GM04503 (cell line): ENCODE data around the gene SORBS1.

Experiments used
- DNase-seq: peaks from one replicate; pipeline ENCODE4 v3.0.0-alpha.2; 2012; ENCODE audit warnings: low read depth

Gene SORBS1

GRCh38 chr10:95565336-95565735, 4.2 kb upstream of the SORBS1 start:
- DNase-seq = no peak

GRCh38 chr10:95564291-95564690, 3.1 kb upstream of the SORBS1 start:
- DNase-seq = no peak

- DNase-seq = no peak
These were observed 1.3 kb upstream of the SORBS1 start for GRCh38 chr10:95562341-95562965.

- no peak for DNase-seq
These were observed 650 bp upstream of the SORBS1 start for GRCh38 chr10:95561864-95562177.

GRCh38 chr10:95560278-95561176, 644 bp downstream of the SORBS1 start:
- no peak for DNase-seq

- no peak for DNase-seq
These were observed 1.3 kb downstream of the SORBS1 start for GRCh38 chr10:95559896-95560277.

- DNase-seq = no peak
These were observed 1.7 kb downstream of the SORBS1 start for GRCh38 chr10:95559471-95559870.

- DNase-seq = no peak
These were observed 2.4 kb downstream of the SORBS1 start for GRCh38 chr10:95558593-95559320.

GRCh38 chr10:95556994-95557767, 4.0 kb downstream of the SORBS1 start:
- DNase-seq = no peak

- no peak for DNase-seq
These were observed 7.5 kb downstream of the SORBS1 start for GRCh38 chr10:95553674-95554073.

- no peak for DNase-seq
These were observed 8.4 kb downstream of the SORBS1 start for GRCh38 chr10:95552679-95553342.

- DNase-seq = no peak
These were observed 11.0 kb downstream of the SORBS1 start for GRCh38 chr10:95550073-95550672.

- no peak for DNase-seq
These were observed 13.3 kb downstream of the SORBS1 start for GRCh38 chr10:95547791-95548435.

GRCh38 chr10:95547197-95547596, 14.0 kb downstream of the SORBS1 start:
- DNase-seq = no peak

GRCh38 chr10:95545981-95546380, 15.2 kb downstream of the SORBS1 start:
- no peak for DNase-seq

GRCh38 chr10:95544783-95545500, 16.2 kb downstream of the SORBS1 start:
- no peak for DNase-seq

- DNase-seq = no peak
These were observed 17.7 kb downstream of the SORBS1 start for GRCh38 chr10:95543459-95543858.

- no peak for DNase-seq
These were observed 18.4 kb downstream of the SORBS1 start for GRCh38 chr10:95542761-95543160.

GRCh38 chr10:95542330-95542729, 18.8 kb downstream of the SORBS1 start:
- no peak for DNase-seq

- no peak for DNase-seq
These were observed 20.6 kb downstream of the SORBS1 start for GRCh38 chr10:95540514-95541052.
